ENCODE data around the gene PLS3. TPM values are rescaled to one million over a fixed set of nuclear protein-coding genes. Genes with fewer than 3 reads are reported as not detected.

Gene PLS3
- total and polyA plus RNA-seq, 2 donors from 2014 or later: 97.4 to 110 TPM

GRCh38 chrX:115598556-115598955, 37.6 kb downstream of the PLS3 start:
- no peak for DNase-seq
- H3K9ac ChIP-seq (ENCODE audit: low read length in 3 of 3): no peak overlapping the region
- intact Hi-C loops (cut with DNase I): no loop called here
- H3K4me1 ChIP-seq (ENCODE audit: control insufficient read depth in 2 of 3, insufficient read depth in 2 of 3, low read depth in 1 of 3, low read length in 3 of 3): no peaks in the 10 kb centered on the region
- no peaks in the 10 kb centered on the region for H3K36me3 ChIP-seq (ENCODE audit: control insufficient read depth in 2 of 3, insufficient read depth in 3 of 3, low read length in 3 of 3)
- H3K4me3 ChIP-seq (ENCODE audit: low read length in 3 of 3): no peak overlapping the region
- H3K27ac ChIP-seq (ENCODE audit: low read depth in 2 of 2, low read length in 2 of 2): no peak overlapping the region
- no peak for TF ChIP-seq CTCF (IDR thresholded peaks at IDR 0.05; ENCODE audit: borderline replicate concordance, extremely low read depth, insufficient read depth)
- H3K9me3 ChIP-seq (ENCODE audit: control insufficient read depth in 2 of 3, insufficient read depth in 1 of 3, low read length in 3 of 3): no peaks in the 10 kb centered on the region
- H3K27me3 ChIP-seq (ENCODE audit: control insufficient read depth, insufficient read depth, low read length): peaks cover 8% of the 10 kb centered on the region
- no peak for FAIRE-seq

DNA sequence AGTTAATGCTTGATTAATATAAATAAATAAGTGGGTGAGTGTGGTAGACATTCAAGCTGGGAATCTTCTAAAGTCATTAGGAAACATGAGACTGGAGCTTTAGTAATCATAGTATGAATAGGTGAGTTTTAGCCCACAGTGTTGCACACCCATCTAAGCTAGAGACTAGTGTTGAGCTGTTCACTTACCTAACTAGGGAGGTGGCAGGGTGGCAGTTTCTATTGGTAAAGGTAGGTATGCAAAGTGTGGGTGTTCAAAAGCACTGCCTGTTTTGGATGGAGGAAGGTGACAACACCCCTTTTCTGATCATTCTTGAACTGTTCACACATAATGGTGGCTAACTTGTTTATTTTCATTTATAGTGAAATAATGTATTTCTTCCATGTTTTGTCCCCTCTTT, 41.3 kb downstream of the PLS3 start:
- H3K27me3 ChIP-seq (ENCODE audit: control insufficient read depth, insufficient read depth, low read length): peaks cover 7% of the 10 kb centered on the region
- no peak overlapping the region for H3K9ac ChIP-seq (ENCODE audit: low read length in 3 of 3)
- TF ChIP-seq CTCF (IDR thresholded peaks at IDR 0.05; ENCODE audit: borderline replicate concordance, extremely low read depth, insufficient read depth): no peak
- H3K36me3 ChIP-seq (ENCODE audit: control insufficient read depth in 2 of 3, insufficient read depth in 3 of 3, low read length in 3 of 3): no peaks in the 10 kb centered on the region
- no peak overlapping the region for H3K27ac ChIP-seq (ENCODE audit: low read depth in 2 of 2, low read length in 2 of 2)
- no peaks in the 10 kb centered on the region for H3K9me3 ChIP-seq (ENCODE audit: control insufficient read depth in 2 of 3, insufficient read depth in 1 of 3, low read length in 3 of 3)
- DNase-seq (no peak), FAIRE-seq (no peak)
- no peaks in the 10 kb centered on the region for H3K4me1 ChIP-seq (ENCODE audit: control insufficient read depth in 2 of 3, insufficient read depth in 2 of 3, low read depth in 1 of 3, low read length in 3 of 3)
- intact Hi-C loops (cut with DNase I): no loop called here
- no peak overlapping the region for H3K4me3 ChIP-seq (ENCODE audit: low read length in 3 of 3)

DNA sequence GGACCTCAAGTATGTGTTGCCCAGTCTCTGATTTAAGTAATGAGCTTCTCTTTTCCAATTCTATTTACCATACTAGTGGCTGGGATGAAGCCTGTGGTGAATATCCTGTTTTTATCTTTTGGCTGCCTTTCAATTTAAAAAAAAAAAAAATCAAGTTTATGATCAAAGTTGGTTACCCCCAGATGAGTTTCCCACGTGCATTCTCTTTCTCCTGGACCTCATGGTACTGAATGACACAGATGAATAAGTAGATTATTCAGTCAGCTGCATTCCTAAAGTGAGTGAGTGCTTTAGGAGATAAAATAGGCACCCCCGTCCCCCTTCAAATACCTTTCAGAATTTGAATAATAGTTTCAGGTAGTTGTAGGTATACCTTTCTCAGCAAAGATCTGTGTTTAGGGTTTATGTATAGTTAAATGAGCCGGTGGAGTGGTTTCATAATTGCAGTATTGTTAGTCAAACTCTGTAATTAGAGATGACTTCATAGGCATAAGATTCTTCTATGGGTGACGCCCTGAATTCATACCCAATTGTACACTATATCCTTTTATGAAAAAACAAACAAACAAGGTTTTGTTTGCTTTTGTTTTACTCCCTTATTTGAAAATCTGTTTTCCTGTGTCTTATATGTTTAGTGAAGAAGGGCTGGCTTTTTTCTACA, 41.9 kb downstream of the PLS3 start:
- Histone ChIP-seq H3K36me3 (ENCODE audit: control insufficient read depth in 2 of 3, insufficient read depth in 3 of 3, low read length in 3 of 3) (no peaks in the 10 kb centered on the region), H3K9me3 (ENCODE audit: control insufficient read depth in 2 of 3, insufficient read depth in 1 of 3, low read length in 3 of 3) (no peaks in the 10 kb centered on the region), H3K27ac (ENCODE audit: low read depth in 2 of 2, low read length in 2 of 2) (no peak overlapping the region), H3K4me1 (ENCODE audit: control insufficient read depth in 2 of 3, insufficient read depth in 2 of 3, low read depth in 1 of 3, low read length in 3 of 3) (no peaks in the 10 kb centered on the region), H3K4me3 (ENCODE audit: low read length in 3 of 3) (no peak overlapping the region), H3K9ac (ENCODE audit: low read length in 3 of 3) (no peak overlapping the region), H3K27me3 (ENCODE audit: control insufficient read depth, insufficient read depth, low read length) (peaks cover 7% of the 10 kb centered on the region)
- FAIRE-seq (no peak), DNase-seq (no peak)
- no peak for TF ChIP-seq CTCF (IDR thresholded peaks at IDR 0.05; ENCODE audit: borderline replicate concordance, extremely low read depth, insufficient read depth)
- intact Hi-C loops (cut with DNase I): no loop called here

Data from kidney (tissue), 14 donors.